Heart right ventricle (tissue), 16 donors: Measurements from ENCODE around the gene CSAG3. TPM values are rescaled to one million over a fixed set of nuclear protein-coding genes. Genes with fewer than 3 reads are reported as not detected.
"Not testable (repeated sequence)": the region's sequence is repeated elsewhere in the genome, so short reads cannot be mapped to it uniquely, and the experiment has no call there.

Source experiments
- ATAC-seq, 8 donors: fragments of 200-7000 bp; cut with Tn5 transposase; one replicate each; pipeline ENCODE4 v1.9.1; 2020; ENCODE audit warnings: mild to moderate bottlenecking in 8 of 8, moderate library complexity in 8 of 8, moderate number of reproducible peaks in 1 of 8
- DNase-seq, 2 donors: peaks; one replicate each; pipeline ENCODE4 v3.0.0-alpha.2; 2020
- H3K27ac ChIP-seq, 10 donors: fragments of 200-600 bp; sonication (generic) in 2 of 10; one replicate each; pipeline versions ENCODE4 v1.5.0 to v1.8.0; 2020 to 2022; ENCODE audit warnings: mild to moderate bottlenecking in 3 of 10
- H3K27me3 ChIP-seq, 7 donors: fragments of 200-600 bp; one replicate each; pipeline ENCODE4 v1.8.0; 2021 to 2022; ENCODE audit warnings: mild to moderate bottlenecking in 2 of 7
- H3K36me3 ChIP-seq, 9 donors: fragments of 200-600 bp; sonication (generic) in 1 of 9; one replicate each; pipeline versions ENCODE4 v1.5.0 to v1.8.0; 2020 to 2022; ENCODE audit warnings: mild to moderate bottlenecking in 2 of 9
- H3K4me1 ChIP-seq, 9 donors: fragments of 200-600 bp; sonication (generic) in 1 of 9; one replicate each; pipeline versions ENCODE4 v1.5.0 to v1.8.0; 2020 to 2022; ENCODE audit warnings: mild to moderate bottlenecking in 4 of 9
- H3K4me3 ChIP-seq, 10 donors: fragments of 200-600 bp; sonication (generic) in 2 of 10; one replicate each; pipeline versions ENCODE4 v1.5.0 to v1.8.0; 2020 to 2022; ENCODE audit warnings: mild to moderate bottlenecking in 7 of 10, moderate library complexity in 2 of 10
- H3K9me3 ChIP-seq, 11 donors: fragments of 200-600 bp in 10 of 11; sonication (generic) in 2 of 11; one replicate each; pipeline versions ENCODE4 v1.5.0 to v1.8.0; 2013 to 2022; ENCODE audit warnings: mild to moderate bottlenecking in 2 of 11, control low read depth in 1 of 11, moderate library complexity in 1 of 11
- CTCF ChIP-seq, 9 donors: fragments of 200-600 bp; sonication (generic) in 2 of 9; IDR thresholded peaks; one replicate each; pipeline versions ENCODE4 v1.5.0 to v1.8.0; 2021 to 2022; ENCODE audit warnings: antibody characterized with exemption in 9 of 9, mild to moderate bottlenecking in 5 of 9, moderate library complexity in 1 of 9
- WGBS, 2 donors: extraction: QIAGEN DNeasy Blood & Tissue Kit; methylation state at CpG; one replicate each; pipeline ENCODE4 v1.1.7; 2013; ENCODE audit warnings: inconsistent platforms in 1 of 2; 5-methylcytosine and 5-hydroxymethylcytosine counted together
- intact Hi-C, 10 donors: fragments of 100-400 bp; cut with DNase I; formaldehyde crosslinking; loops; one replicate each; pipeline versions ENCODE4 v1.11.1 to v1.14.2; 2022
- long read RNA-seq, 3 donors: library from polyadenylated mRNA; unstranded; transcript quantifications; one replicate each; pipeline ENCODE4 v2.0.0, GENCODE V29; 2020 to 2021
- polyA plus RNA-seq, 2 donors: library from polyadenylated mRNA; stranded (reverse); fragments of 200-250 nt; gene quantifications; one replicate each; pipeline ENCODE4 v1.2.3, GENCODE V29; 2013
- total RNA-seq, 10 donors: library from RNA; stranded (reverse); fragmentation: NEBNext Ultra II Directional in 3 of 10; extraction: Animal tissue kit (Norgen Biotek cat#: 25700) in 3 of 10; gene quantifications; one replicate each; pipeline versions ENCODE4 v1.2.1 to v1.2.4, GENCODE V29; 2021 to 2023
- donor health status: Arrhythmogenic right ventricular cardiomyopathy.
- donor health status: ischemic (EF 13 %, LVEDD 7.1; RV severe dilation, severe dysfunction).
- donor health status: healthy with polysubstance abuse.
- donor health status: DM: no; HTN: yes; CAD: no.
- donor health status: DM: no; HTN: no; CAD: no.
- donor health status: ischemic (EF 25% LVEDD 6.9; RV normal size, moderate dysfunction).
- donor health status: ischemic (EF 25% LVEDD 5.7; RV mildly dilated, moderate dysfunction).
- donor health status: healthy.
- donor health status: DM: yes; HTN: yes; CAD: no.
- donor health status: Ischemic cardiomyopathy.
- donor health status: ischemic (EF 35%, LVEDD 5.7; RV mildly dilated, moderate dysfunction).
- donor health status: nonischemic (EF 11% LVEDD 7.7; RV severe dilation, severe dysfunction).
- donor health status: DM: yes; HTN: yes; CAD: no.
- donor health status: PGD.
- donor health status: ischemic (EF 29% LVEDD 5.4; RV normal size, mild dysfunction).
- donor health status: nonischemic (EF 23%, LVEDD 6.1; RV moderate dilation, normal function).

CSAG3 gene
- total RNA-seq: not detected
- not detected for polyA plus RNA-seq
- long read RNA-seq, donor 1: 0 reads
- long read RNA-seq, donor 2: 0 reads
- long read RNA-seq, donor 3: 0 reads

- H3K9me3 ChIP-seq, ATAC-seq, H3K4me1 ChIP-seq, DNase-seq, H3K36me3 ChIP-seq, H3K4me3 ChIP-seq, intact Hi-C loops, H3K27ac ChIP-seq, H3K27me3 ChIP-seq: not testable (repeated sequence)
- WGBS, 2 donors: no CpG with 5 or more reads among the region's 2 CpGs
Observed at GRCh38 chrX:152758918-152759317, at the start of gene CSAG3. CSAG3 (plus strand) TSS chrX:152759218.

- ATAC-seq, H3K27ac ChIP-seq, intact Hi-C loops, H3K9me3 ChIP-seq, H3K4me3 ChIP-seq, H3K4me1 ChIP-seq, H3K27me3 ChIP-seq, H3K36me3 ChIP-seq, DNase-seq: not testable (repeated sequence)
- no CpG with 5 or more reads among the region's 5 CpGs for WGBS, 2 donors
Observed at GRCh38 chrX:152713195-152713594, 45.8 kb upstream of the CSAG3 start.

- H3K27ac ChIP-seq, H3K9me3 ChIP-seq, H3K4me1 ChIP-seq, ATAC-seq, H3K36me3 ChIP-seq, intact Hi-C loops, H3K27me3 ChIP-seq, H3K4me3 ChIP-seq, DNase-seq: not testable (repeated sequence)
- WGBS, 2 donors: no CpG with 5 or more reads among the region's 35 CpGs
Observed at GRCh38 chrX:152713815-152714787, 44.9 kb upstream of the CSAG3 start, which contains the start of gene MAGEA2B. MAGEA2B (plus strand) TSS chrX:152714628; CDS start chrX:152717107, 2,479 bp downstream.

GRCh38 chrX:152725409-152725808, 33.6 kb upstream of the CSAG3 start:
- ATAC-seq (no peak), DNase-seq (no peak)
- Histone ChIP-seq H3K36me3 (no peaks in the 10 kb centered on the region), H3K27ac (no peak overlapping the region), H3K9me3 (no peaks in the 10 kb centered on the region), H3K27me3 (no peaks in the 10 kb centered on the region), H3K4me3 (no peak overlapping the region), H3K4me1 (no peaks in the 10 kb centered on the region)
- 65 to 66% methylated on average over 7 of the region's 7 CpGs for WGBS, 2 donors
- no peak for TF ChIP-seq CTCF (IDR thresholded peaks at IDR 0.05)
- intact Hi-C loops: no loop called here

- TF ChIP-seq CTCF (IDR thresholded peaks at IDR 0.05): no peak
- Histone ChIP-seq H3K27me3 (no peaks in the 10 kb centered on the region), H3K27ac (no peak within 1 kb of the TSS), H3K36me3 (no peaks in the 10 kb centered on the region), H3K9me3 (no peaks in the 10 kb centered on the region), H3K4me3 (no peak within 1 kb of the TSS), H3K4me1 (no peaks in the 10 kb centered on the region)
- no peak for ATAC-seq
- intact Hi-C loops: loop anchor here in 1 of 10 donors (10.0 kb wide), 1 partner anchor 1539 kb away; no protein-coding TSS in a partner anchor
- 87 to 94% methylated on average over 17 to 18 of the region's 21 CpGs for WGBS, 2 donors
- no peak for DNase-seq
Observed at GRCh38 chrX:152733261-152733975, 25.6 kb upstream of the CSAG3 start, which contains the start of the genes CSAG1 and MAGEA12. CSAG1 (minus strand) TSS chrX:152733721; CDS start chrX:152732460, 1,261 bp downstream. MAGEA12 (plus strand) TSS chrX:152733757; CDS start chrX:152736162, 2,405 bp downstream.

GRCh38 chrX:152734143-152734858, 24.7 kb upstream of the CSAG3 start:
- WGBS, 2 donors: 92 to 93% methylated on average over 16 to 22 of the region's 22 CpGs
- not testable (repeated sequence) for H3K27ac ChIP-seq, DNase-seq, ATAC-seq, H3K9me3 ChIP-seq, H3K4me1 ChIP-seq, H3K27me3 ChIP-seq, H3K4me3 ChIP-seq, H3K36me3 ChIP-seq
- intact Hi-C loops: loop anchor here in 1 of 10 donors (10.0 kb wide), 1 partner anchor 1540 kb away; no protein-coding TSS in a partner anchor
